ENCODE results near the gene ZIM2.

DNA sequence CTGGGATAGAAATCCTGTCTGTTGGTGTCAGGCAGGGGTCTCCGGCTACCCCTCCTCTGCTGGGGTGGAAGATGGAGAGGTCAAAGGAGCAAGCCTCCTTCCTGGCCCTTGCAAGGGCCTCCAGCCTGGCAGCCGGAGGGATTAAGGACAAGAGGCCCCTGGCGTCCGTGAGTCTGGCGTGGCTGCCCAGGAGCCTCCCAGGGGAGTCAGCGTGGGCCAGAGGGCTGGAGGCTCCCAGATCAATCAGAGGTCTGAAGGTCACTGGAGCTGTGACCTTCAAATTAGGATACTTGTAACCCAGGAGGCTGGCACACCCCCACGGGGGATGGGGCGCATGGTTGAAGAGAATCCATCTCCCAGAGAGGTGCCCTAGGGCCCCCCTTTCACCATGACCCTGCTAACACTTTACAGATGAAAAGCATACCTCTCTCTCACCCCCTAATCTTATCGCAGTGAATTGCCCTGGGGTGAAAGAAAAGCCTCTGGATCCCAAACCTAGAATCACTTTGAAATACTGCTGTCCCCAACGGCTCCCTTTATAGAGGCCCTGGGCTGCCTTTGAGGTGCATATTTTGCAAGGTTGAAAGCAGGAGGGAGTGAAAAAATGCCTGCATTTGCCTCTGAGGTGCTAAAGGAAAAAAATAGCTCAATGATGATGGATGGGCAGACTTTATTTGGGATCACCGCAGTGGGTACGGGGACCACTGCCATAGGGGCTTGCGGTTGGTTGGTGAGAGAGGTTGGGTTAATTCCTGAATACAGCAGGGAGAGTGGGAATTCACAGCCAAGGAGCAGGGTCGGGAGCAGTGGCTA, 44.9 kb upstream of the ZIM2 start:
- TF ChIP-seq, protein P1, sequence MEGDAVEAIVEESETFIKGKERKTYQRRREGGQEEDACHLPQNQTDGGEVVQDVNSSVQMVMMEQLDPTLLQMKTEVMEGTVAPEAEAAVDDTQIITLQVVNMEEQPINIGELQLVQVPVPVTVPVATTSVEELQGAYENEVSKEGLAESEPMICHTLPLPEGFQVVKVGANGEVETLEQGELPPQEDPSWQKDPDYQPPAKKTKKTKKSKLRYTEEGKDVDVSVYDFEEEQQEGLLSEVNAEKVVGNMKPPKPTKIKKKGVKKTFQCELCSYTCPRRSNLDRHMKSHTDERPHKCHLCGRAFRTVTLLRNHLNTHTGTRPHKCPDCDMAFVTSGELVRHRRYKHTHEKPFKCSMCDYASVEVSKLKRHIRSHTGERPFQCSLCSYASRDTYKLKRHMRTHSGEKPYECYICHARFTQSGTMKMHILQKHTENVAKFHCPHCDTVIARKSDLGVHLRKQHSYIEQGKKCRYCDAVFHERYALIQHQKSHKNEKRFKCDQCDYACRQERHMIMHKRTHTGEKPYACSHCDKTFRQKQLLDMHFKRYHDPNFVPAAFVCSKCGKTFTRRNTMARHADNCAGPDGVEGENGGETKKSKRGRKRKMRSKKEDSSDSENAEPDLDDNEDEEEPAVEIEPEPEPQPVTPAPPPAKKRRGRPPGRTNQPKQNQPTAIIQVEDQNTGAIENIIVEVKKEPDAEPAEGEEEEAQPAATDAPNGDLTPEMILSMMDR (tag by site-specific recombination; IDR thresholded peaks at IDR 0.05): no peak
- TF ChIP-seq ZNF785 (tag by site-specific recombination; IDR thresholded peaks at IDR 0.05) (no peak), ZNF24 (tag by site-specific recombination; IDR thresholded peaks at IDR 0.05) (no peak)
- TF ChIP-seq, protein P2, sequence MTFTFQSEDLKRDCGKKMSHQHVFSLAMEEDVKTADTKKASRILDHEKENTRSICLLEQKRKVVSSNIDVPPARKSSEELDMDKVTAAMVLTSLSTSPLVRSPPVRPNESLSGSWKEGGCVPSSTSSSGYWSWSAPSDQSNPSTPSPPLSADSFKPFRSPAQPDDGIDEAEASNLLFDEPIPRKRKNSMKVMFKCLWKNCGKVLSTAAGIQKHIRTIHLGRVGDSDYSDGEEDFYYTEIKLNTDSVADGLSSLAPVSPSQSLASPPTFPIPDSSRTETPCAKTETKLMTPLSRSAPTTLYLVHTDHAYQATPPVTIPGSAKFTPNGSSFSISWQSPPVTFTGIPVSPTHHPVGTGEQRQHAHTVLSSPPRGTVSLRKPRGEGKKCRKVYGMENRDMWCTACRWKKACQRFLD (tag by site-specific recombination; IDR thresholded peaks at IDR 0.05): no peak
- TF ChIP-seq, protein P3, sequence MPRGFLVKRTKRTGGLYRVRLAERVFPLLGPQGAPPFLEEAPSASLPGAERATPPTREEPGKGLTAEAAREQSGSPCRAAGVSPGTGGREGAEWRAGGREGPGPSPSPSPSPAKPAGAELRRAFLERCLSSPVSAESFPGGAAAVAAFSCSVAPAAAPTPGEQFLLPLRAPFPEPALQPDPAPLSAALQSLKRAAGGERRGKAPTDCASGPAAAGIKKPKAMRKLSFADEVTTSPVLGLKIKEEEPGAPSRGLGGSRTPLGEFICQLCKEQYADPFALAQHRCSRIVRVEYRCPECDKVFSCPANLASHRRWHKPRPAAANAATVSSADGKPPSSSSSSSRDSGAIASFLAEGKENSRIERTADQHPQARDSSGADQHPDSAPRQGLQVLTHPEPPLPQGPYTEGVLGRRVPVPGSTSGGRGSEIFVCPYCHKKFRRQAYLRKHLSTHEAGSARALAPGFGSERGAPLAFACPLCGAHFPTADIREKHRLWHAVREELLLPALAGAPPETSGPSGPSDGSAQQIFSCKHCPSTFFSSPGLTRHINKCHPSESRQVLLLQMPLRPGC (tag by site-specific recombination; IDR thresholded peaks at IDR 0.05): no peak
